Stimulated activated naive B cell treated with anti-CD40 and anti-IgM and Interleukin-4, amounts not matched to agents 10 μg/mL and 1 μg/mL and 100 μg/mL, for 72 hours (primary cell): Measurements from ENCODE around the gene PCYT1B.

Source experiments
- ATAC-seq, 2 donors: fragments of 150-1000 bp; cut with Tn5 transposase; replicated peaks; 2 replicates each; pipeline ENCODE4 v1.10.0; 2021; ENCODE audit warnings: moderate library complexity in 1 of 2
- DNase-seq: peaks from one replicate; pipeline ENCODE4 v3.0.0; 2021
- H3K27ac Mint-ChIP-seq: one replicate; pipeline ENCODE4 v1.8.0; 2022; ENCODE audit warnings: mild to moderate bottlenecking, mixed read lengths
- H3K27me3 Mint-ChIP-seq, 2 donors: one replicate each; pipeline ENCODE4 v1.8.0; 2022; ENCODE audit warnings: mixed read lengths in 2 of 2
- H3K36me3 Mint-ChIP-seq, 2 donors: one replicate each; pipeline ENCODE4 v1.8.0; 2022; ENCODE audit warnings: mixed read lengths in 2 of 2, mild to moderate bottlenecking in 1 of 2
- H3K4me1 Mint-ChIP-seq, 2 donors: one replicate each; pipeline ENCODE4 v1.8.0; 2022; ENCODE audit warnings: mixed read lengths in 2 of 2, mild to moderate bottlenecking in 1 of 2
- H3K4me3 Mint-ChIP-seq, 2 donors: one replicate each; pipeline ENCODE4 v1.8.0; 2022; ENCODE audit warnings: mild to moderate bottlenecking in 2 of 2, mixed read lengths in 2 of 2, moderate library complexity in 1 of 2
- H3K9me3 Mint-ChIP-seq, 2 donors: one replicate each; pipeline ENCODE4 v1.8.0; 2022; ENCODE audit warnings: mixed read lengths in 2 of 2, mild to moderate bottlenecking in 1 of 2

The PCYT1B gene

GRCh38 chrX:24536551-24536950 lies 110.6 kb downstream of the PCYT1B start:
- H3K36me3 Mint-ChIP-seq = peaks cover 8 to 12% of the 10 kb centered on the region in 2 donors
- no peaks in the 10 kb centered on the region for H3K4me1 Mint-ChIP-seq

GRCh38 chrX:24528605-24529004 lies 118.5 kb downstream of the PCYT1B start:
- no peak for ATAC-seq
- Mint-ChIP-seq H3K4me1 (no peaks in the 10 kb centered on the region), H3K4me3 (no peak overlapping the region), H3K9me3 (no peaks in the 10 kb centered on the region), H3K27ac (no peak overlapping the region), H3K27me3 (no peaks in the 10 kb centered on the region), H3K36me3 (peaks cover 2 to 14% of the 10 kb centered on the region in 2 donors)
- no peak for DNase-seq

More at GRCh38 chrX:24536551-24536950, 110.6 kb downstream of the PCYT1B start:
- DNase-seq (no peak), ATAC-seq (no peak)
- Mint-ChIP-seq H3K9me3 (peaks cover 0 to 4% of the 10 kb centered on the region in 2 donors), H3K4me3 (no peak overlapping the region), H3K27me3 (peaks cover 0 to 4% of the 10 kb centered on the region in 2 donors), H3K27ac (no peak overlapping the region)

- no peaks in the 10 kb centered on the region for H3K4me1 Mint-ChIP-seq
- DNase-seq (no peak), ATAC-seq (no peak)
- H3K27ac Mint-ChIP-seq = no peak overlapping the region
- H3K36me3 Mint-ChIP-seq = peaks cover 7 to 20% of the 10 kb centered on the region in 2 donors
- H3K9me3 Mint-ChIP-seq = no peaks in the 10 kb centered on the region
- no peaks in the 10 kb centered on the region for H3K27me3 Mint-ChIP-seq
- no peak overlapping the region for H3K4me3 Mint-ChIP-seq
Observed at GRCh38 chrX:24526616-24527015, 120.5 kb downstream of the PCYT1B start.

- no peak for ATAC-seq
Observed at GRCh38 chrX:24525455-24525854, 121.7 kb downstream of the PCYT1B start.

GRCh38 chrX:24520472-24520871 lies 126.7 kb downstream of the PCYT1B start:
- Mint-ChIP-seq H3K4me3 (no peak overlapping the region), H3K4me1 (no peaks in the 10 kb centered on the region), H3K27me3 (peaks cover 0 to under 1% of the 10 kb centered on the region in 2 donors), H3K27ac (no peak overlapping the region), H3K9me3 (no peaks in the 10 kb centered on the region), H3K36me3 (peaks cover 11 to 15% of the 10 kb centered on the region in 2 donors)
- DNase-seq = no peak
- ATAC-seq = peak in 1 of 2 donors; percentile 52

More at GRCh38 chrX:24525455-24525854, 121.7 kb downstream of the PCYT1B start:
- H3K27ac Mint-ChIP-seq = no peak overlapping the region
- H3K4me1 Mint-ChIP-seq = no peaks in the 10 kb centered on the region
- no peak overlapping the region for H3K4me3 Mint-ChIP-seq
- H3K9me3 Mint-ChIP-seq = no peaks in the 10 kb centered on the region
- no peaks in the 10 kb centered on the region for H3K27me3 Mint-ChIP-seq
- H3K36me3 Mint-ChIP-seq = peaks cover 7 to 20% of the 10 kb centered on the region in 2 donors
- no peak for DNase-seq

GRCh38 chrX:24515447-24515846 lies 131.7 kb downstream of the PCYT1B start:
- no peaks in the 10 kb centered on the region for H3K9me3 Mint-ChIP-seq
- peaks cover 0 to 8% of the 10 kb centered on the region in 2 donors for H3K27me3 Mint-ChIP-seq
- DNase-seq (no peak), ATAC-seq (no peak)
- peaks cover 9 to 15% of the 10 kb centered on the region in 2 donors for H3K36me3 Mint-ChIP-seq
- H3K4me3 Mint-ChIP-seq = no peak overlapping the region
- H3K4me1 Mint-ChIP-seq = peaks cover 5% of the 10 kb centered on the region in 2 donors
- peak overlapping the region; percentile 14 for H3K27ac Mint-ChIP-seq

GRCh38 chrX:24513416-24513815 lies 133.7 kb downstream of the PCYT1B start:
- DNase-seq = peak; percentile 38

GRCh38 chrX:24508375-24508774 lies 138.8 kb downstream of the PCYT1B start:
- DNase-seq = no peak
- peaks cover 0 to 9% of the 10 kb centered on the region in 2 donors for H3K27me3 Mint-ChIP-seq
- peaks cover 8 to 23% of the 10 kb centered on the region in 2 donors for H3K36me3 Mint-ChIP-seq
- ATAC-seq = no peak
- no peaks in the 10 kb centered on the region for H3K9me3 Mint-ChIP-seq
- H3K4me1 Mint-ChIP-seq = peaks cover 1 to 5% of the 10 kb centered on the region in 2 donors
- no peak overlapping the region for H3K4me3 Mint-ChIP-seq
- no peak overlapping the region for H3K27ac Mint-ChIP-seq

More at GRCh38 chrX:24513416-24513815, 133.7 kb downstream of the PCYT1B start:
- no peak overlapping the region for H3K4me3 Mint-ChIP-seq
- ATAC-seq = peak; percentile 91 to 99
- H3K27ac Mint-ChIP-seq = peak overlapping the region; percentile 80
- H3K36me3 Mint-ChIP-seq = peaks cover 12 to 17% of the 10 kb centered on the region in 2 donors
- no peaks in the 10 kb centered on the region for H3K9me3 Mint-ChIP-seq
- H3K27me3 Mint-ChIP-seq = peaks cover 0 to 8% of the 10 kb centered on the region in 2 donors
- H3K4me1 Mint-ChIP-seq = peaks cover 5% of the 10 kb centered on the region in 2 donors
